Upper lobe of left lung (tissue), 6 donors: ENCODE results near the gene PDE1A. TPM values are rescaled to one million over a fixed set of nuclear protein-coding genes. Genes with fewer than 3 reads are reported as not detected.
"Not testable (repeated sequence)": the region's sequence is repeated elsewhere in the genome, so short reads cannot be mapped to it uniquely, and the experiment has no call there.

Experiments
- ATAC-seq, 2 donors: fragments of 200-7000 bp; cut with Tn5 transposase; one replicate each; pipeline ENCODE4 v1.9.1; 2022; ENCODE audit warnings: mild to moderate bottlenecking in 2 of 2, moderate library complexity in 2 of 2; ENCODE audit not compliant: low FRiP score in 2 of 2
- DNase-seq, 2 donors: peaks; one replicate each; pipeline ENCODE4 v3.0.0-alpha.2; 2019 to 2020
- H3K27ac ChIP-seq, 4 donors: fragments of 200-600 bp; sonication (generic); one replicate each; pipeline ENCODE4 v1.5.1; 2016 to 2019
- H3K27me3 ChIP-seq, 4 donors: fragments of 200-600 bp; sonication (generic); one replicate each; pipeline ENCODE4 v1.5.1; 2017 to 2019
- H3K36me3 ChIP-seq, 4 donors: fragments of 200-600 bp; sonication (generic); one replicate each; pipeline ENCODE4 v1.5.1; 2016 to 2019
- H3K4me1 ChIP-seq, 4 donors: fragments of 200-600 bp; sonication (generic); one replicate each; pipeline ENCODE4 v1.5.1; 2018 to 2019
- H3K4me3 ChIP-seq, 4 donors: fragments of 200-600 bp; sonication (generic); one replicate each; pipeline ENCODE4 v1.5.1; 2017 to 2019; ENCODE audit warnings: mild to moderate bottlenecking in 2 of 4, moderate library complexity in 1 of 4
- H3K9me3 ChIP-seq, 4 donors: fragments of 200-600 bp; sonication (generic); one replicate each; pipeline ENCODE4 v1.5.1; 2018 to 2019
- CTCF ChIP-seq, 6 experiments: fragments of 450-650 bp in 4 of 6; fragments of 200-600 bp in 2 of 6; sonication (generic) in 2 of 6; IDR thresholded peaks; one replicate each; pipeline ENCODE4 v1.5.1; 2016 to 2019; ENCODE audit warnings: antibody characterized with exemption in 6 of 6
- EP300 ChIP-seq, 4 donors: sonication (generic); formaldehyde crosslinking; IDR thresholded peaks; one replicate each; pipeline ENCODE4 v1.5.1; 2017; ENCODE audit warnings: antibody characterized with exemption in 4 of 4, control low read depth in 2 of 4
- POLR2A ChIP-seq, 4 donors: fragments of 450-650 bp; IDR thresholded peaks; one replicate each; pipeline ENCODE4 v1.5.1; 2016 to 2017; ENCODE audit warnings: antibody characterized with exemption in 4 of 4, mild to moderate bottlenecking in 2 of 4
- POLR2AphosphoS5 ChIP-seq, 2 donors: sonication (generic); formaldehyde crosslinking; IDR thresholded peaks; one replicate each; pipeline ENCODE4 v1.5.1; 2017; ENCODE audit warnings: antibody characterized with exemption in 2 of 2
- WGBS, 2 donors: methylation state at CpG; one replicate each; pipeline ENCODE4 v1.1.5; 2017 to 2018; 5-methylcytosine and 5-hydroxymethylcytosine counted together
- total RNA-seq, 6 donors: library from RNA; depleted of rRNA in 4 of 6; stranded (reverse); fragments of >200 nt in 4 of 6; gene quantifications; one replicate each; pipeline versions ENCODE4 v1.1.0 to v1.2.1, GENCODE V29; 2016 to 2021
- donor health status: DM: no; HTN: no; CAD: no; lungs with moderate emphysema.
- donor health status: DM: no; HTN: yes; CAD: no; lungs with severe emphysema.

The PDE1A gene
- total RNA-seq, 6 donors from 2014 or later: 0.67 to 4.3 (median 2.5) TPM

- H3K4me1 ChIP-seq: no peaks in the 10 kb centered on the region
- TF ChIP-seq POLR2AphosphoS5 (IDR thresholded peaks at IDR 0.05) (no peak), POLR2A (IDR thresholded peaks at IDR 0.05) (no peak), CTCF (IDR thresholded peaks at IDR 0.05) (no peak), EP300 (IDR thresholded peaks at IDR 0.05) (no peak)
- no peaks in the 10 kb centered on the region for H3K36me3 ChIP-seq
- DNase-seq (no peak), ATAC-seq (no peak)
- H3K27ac ChIP-seq: no peak overlapping the region
- H3K4me3 ChIP-seq: no peak overlapping the region
- H3K9me3 ChIP-seq: no peaks in the 10 kb centered on the region
- 76 to 80% methylated on average over 4 of the region's 4 CpGs for WGBS, 2 donors
- H3K27me3 ChIP-seq: no peaks in the 10 kb centered on the region
Measured at GRCh38 chr2:182298456-182298855, 128.4 kb downstream of the PDE1A start.

DNA sequence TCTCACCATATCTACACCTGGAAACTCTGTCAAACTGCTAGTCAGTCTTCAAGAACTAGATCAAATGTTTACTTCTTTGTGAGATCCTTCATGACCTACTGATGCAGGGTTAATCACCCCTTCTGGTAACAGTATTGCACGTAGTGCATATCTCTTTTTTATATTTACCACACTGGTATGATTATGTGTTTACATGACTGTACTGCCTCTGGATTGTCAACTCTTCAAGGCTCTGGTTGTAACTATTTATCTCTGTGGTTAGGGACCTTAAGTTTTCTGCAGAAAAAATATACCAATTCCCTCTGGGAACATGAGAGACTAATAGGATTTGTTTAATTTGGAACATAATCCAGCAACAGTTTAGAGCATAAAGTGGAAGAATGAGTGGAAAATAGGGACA, 135.5 kb downstream of the PDE1A start:
- no peak overlapping the region for H3K4me3 ChIP-seq
- no peak for ATAC-seq
- 52 to 58% methylated on average over 1 of the region's 1 CpG for WGBS, 2 donors
- TF ChIP-seq EP300 (IDR thresholded peaks at IDR 0.05) (no peak), CTCF (IDR thresholded peaks at IDR 0.05) (no peak), POLR2A (IDR thresholded peaks at IDR 0.05) (no peak), POLR2AphosphoS5 (IDR thresholded peaks at IDR 0.05) (no peak)
- no peaks in the 10 kb centered on the region for H3K27me3 ChIP-seq
- H3K36me3 ChIP-seq: no peaks in the 10 kb centered on the region
- no peaks in the 10 kb centered on the region for H3K4me1 ChIP-seq
- no peak overlapping the region for H3K27ac ChIP-seq
- no peaks in the 10 kb centered on the region for H3K9me3 ChIP-seq
- no peak for DNase-seq

DNA sequence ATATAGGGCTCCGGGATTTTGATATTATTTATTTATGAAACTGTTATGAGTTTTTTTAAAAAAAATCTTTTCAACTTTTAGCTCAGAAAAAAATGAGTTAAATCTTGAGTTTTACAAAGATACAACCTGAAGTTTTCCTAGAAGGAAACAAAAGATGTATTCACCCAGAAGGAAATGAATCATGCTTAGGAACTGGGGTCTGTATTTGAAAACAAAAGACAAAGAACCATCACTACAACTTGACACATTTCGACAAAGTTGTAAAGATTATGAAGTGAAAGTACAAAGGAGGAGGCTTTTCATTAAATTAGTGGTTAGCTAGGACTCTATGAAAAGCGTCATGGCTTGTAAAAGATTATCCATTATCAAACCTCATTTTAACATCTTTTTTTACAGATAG, 143.3 kb downstream of the PDE1A start:
- DNase-seq (no peak), ATAC-seq (no peak)
- no peaks in the 10 kb centered on the region for H3K36me3 ChIP-seq
- no peaks in the 10 kb centered on the region for H3K27me3 ChIP-seq
- H3K9me3 ChIP-seq: no peaks in the 10 kb centered on the region
- TF ChIP-seq CTCF (IDR thresholded peaks at IDR 0.05) (no peak), EP300 (IDR thresholded peaks at IDR 0.05) (no peak), POLR2AphosphoS5 (IDR thresholded peaks at IDR 0.05) (no peak), POLR2A (IDR thresholded peaks at IDR 0.05) (no peak)
- 76 to 83% methylated on average over 3 of the region's 3 CpGs for WGBS, 2 donors
- H3K27ac ChIP-seq: no peak overlapping the region
- H3K4me3 ChIP-seq: no peak overlapping the region
- no peaks in the 10 kb centered on the region for H3K4me1 ChIP-seq

DNA sequence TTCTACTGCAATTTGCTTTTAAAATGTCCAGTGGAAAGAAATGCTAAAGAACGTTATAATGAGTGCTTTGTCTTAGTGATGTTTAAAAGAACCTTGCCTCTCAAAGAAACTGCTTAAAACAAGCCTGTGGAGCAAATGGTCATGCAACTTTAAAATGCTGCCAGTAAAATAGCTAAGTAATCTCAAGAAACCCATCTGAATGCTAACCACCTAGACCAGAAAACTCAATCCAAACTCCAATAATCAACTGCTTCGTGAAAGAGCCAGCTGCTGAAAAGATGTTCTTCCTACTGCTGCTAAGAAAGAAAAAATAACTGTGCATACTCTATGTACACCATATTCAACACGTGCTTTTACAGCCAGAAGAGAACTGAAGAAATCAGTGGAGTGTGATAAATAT, 145.6 kb downstream of the PDE1A start:
- no peak for TF ChIP-seq POLR2AphosphoS5 (IDR thresholded peaks at IDR 0.05)
- TF ChIP-seq EP300 (IDR thresholded peaks at IDR 0.05): no peak
- TF ChIP-seq CTCF (IDR thresholded peaks at IDR 0.05): no peak
- TF ChIP-seq POLR2A (IDR thresholded peaks at IDR 0.05): no peak
- Histone ChIP-seq H3K4me1 (no peaks in the 10 kb centered on the region), H3K36me3 (no peaks in the 10 kb centered on the region), H3K9me3 (peaks cover 0 to 10% (median 6%) of the 10 kb centered on the region in 4 donors), H3K4me3 (no peak overlapping the region), H3K27me3 (no peaks in the 10 kb centered on the region), H3K27ac (no peak overlapping the region)
- no peak for ATAC-seq
- DNase-seq: no peak
- WGBS, 2 donors: 71 to 76% methylated on average over 3 of the region's 3 CpGs

DNA sequence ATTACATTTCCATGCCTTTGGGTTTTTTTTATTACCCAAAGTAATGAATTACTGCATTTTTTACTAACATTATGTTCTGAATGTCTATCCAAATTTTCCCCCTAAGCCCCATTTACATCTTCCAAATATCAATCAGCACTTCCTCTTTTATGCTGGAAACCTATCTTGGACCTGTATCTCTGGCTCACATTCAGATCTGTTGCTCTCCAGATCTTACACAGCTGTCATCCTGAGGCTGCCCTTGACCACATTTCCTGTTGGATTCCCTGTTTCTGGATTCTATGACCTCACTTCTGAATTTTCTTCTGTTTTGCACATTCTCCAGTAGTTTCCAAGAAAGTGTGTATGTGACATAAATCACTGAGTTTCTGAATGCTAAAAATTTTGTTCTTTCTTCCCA, 146.7 kb downstream of the PDE1A start:
- DNase-seq: no peak
- no peak overlapping the region for H3K27ac ChIP-seq
- TF ChIP-seq CTCF (IDR thresholded peaks at IDR 0.05) (no peak), EP300 (IDR thresholded peaks at IDR 0.05) (no peak), POLR2AphosphoS5 (IDR thresholded peaks at IDR 0.05) (no peak), POLR2A (IDR thresholded peaks at IDR 0.05) (no peak)

GRCh38 chr2:182276662-182277061, 150.2 kb downstream of the PDE1A start:
- H3K9me3 ChIP-seq: peaks cover 0 to 15% (median 11%) of the 10 kb centered on the region in 4 donors
- H3K4me3 ChIP-seq, H3K4me1 ChIP-seq, H3K27me3 ChIP-seq, H3K27ac ChIP-seq, H3K36me3 ChIP-seq, DNase-seq, ATAC-seq: not testable (repeated sequence)
- WGBS, 2 donors: 73 to 86% methylated on average over 6 of the region's 6 CpGs

More for the DNA sequence above, 146.7 kb downstream of the PDE1A start:
- ATAC-seq: no peak
- Histone ChIP-seq H3K36me3 (no peaks in the 10 kb centered on the region), H3K27me3 (no peaks in the 10 kb centered on the region), H3K9me3 (peaks cover 0 to 15% (median 10%) of the 10 kb centered on the region in 4 donors), H3K4me1 (no peaks in the 10 kb centered on the region), H3K4me3 (no peak overlapping the region)
